Measurements from ENCODE around the gene TMEM244. TPM values are rescaled to one million over a fixed set of nuclear protein-coding genes. Genes with fewer than 3 reads are reported as not detected.

TMEM244 gene
- total and polyA plus RNA-seq, 9 of the 15 experiments (the other 6 are each of a cell fraction or from before 2014, with no cell fraction given): not detected

DNA sequence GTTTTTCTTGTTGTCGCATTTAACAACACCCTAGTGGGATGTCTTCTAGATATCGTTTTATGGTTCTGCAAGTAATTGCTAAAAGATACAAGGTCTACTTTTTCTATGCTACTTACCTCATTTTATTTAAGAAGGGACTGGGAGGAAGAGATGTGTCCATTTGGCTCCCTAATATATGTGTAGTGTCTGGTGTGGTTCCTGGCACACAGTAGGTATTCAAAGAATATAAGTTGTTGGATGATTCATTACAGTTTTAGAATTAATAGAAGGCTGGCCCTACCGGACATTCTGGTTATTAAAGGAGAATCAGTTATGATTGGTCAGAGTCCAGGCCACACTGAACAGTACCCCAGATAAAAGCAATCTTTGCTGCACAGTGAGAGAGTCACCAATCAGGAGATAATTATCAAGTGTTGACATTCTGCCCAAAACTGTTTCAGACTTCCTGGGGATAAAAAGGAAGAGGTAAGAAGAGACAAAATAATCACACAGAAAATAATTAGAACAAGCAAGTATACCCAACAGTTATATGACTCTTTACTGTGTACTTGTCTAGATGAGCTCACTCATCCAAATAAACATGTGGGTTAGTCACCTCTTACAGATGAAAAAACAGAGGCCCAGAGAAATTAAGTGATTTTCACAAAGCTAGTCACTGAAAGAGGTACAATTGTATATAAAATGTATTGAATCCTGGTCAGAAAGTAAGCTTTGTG is 7.0 kb downstream of the TMEM244 start (continued):
- TF ChIP-seq, protein P1, sequence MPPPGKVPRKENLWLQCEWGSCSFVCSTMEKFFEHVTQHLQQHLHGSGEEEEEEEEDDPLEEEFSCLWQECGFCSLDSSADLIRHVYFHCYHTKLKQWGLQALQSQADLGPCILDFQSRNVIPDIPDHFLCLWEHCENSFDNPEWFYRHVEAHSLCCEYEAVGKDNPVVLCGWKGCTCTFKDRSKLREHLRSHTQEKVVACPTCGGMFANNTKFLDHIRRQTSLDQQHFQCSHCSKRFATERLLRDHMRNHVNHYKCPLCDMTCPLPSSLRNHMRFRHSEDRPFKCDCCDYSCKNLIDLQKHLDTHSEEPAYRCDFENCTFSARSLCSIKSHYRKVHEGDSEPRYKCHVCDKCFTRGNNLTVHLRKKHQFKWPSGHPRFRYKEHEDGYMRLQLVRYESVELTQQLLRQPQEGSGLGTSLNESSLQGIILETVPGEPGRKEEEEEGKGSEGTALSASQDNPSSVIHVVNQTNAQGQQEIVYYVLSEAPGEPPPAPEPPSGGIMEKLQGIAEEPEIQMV (tag; conservative IDR thresholded peaks at IDR 0.05; ENCODE audit: low read depth): no peak
- no peak for TF ChIP-seq CBX2 (IDR thresholded peaks at IDR 0.05; ENCODE audit: insufficient read depth, low read length, poor library complexity, severe bottlenecking)
- TF ChIP-seq NCOA1 (IDR thresholded peaks at IDR 0.05; ENCODE audit: low read depth): no peak
- TF ChIP-seq, protein P2, sequence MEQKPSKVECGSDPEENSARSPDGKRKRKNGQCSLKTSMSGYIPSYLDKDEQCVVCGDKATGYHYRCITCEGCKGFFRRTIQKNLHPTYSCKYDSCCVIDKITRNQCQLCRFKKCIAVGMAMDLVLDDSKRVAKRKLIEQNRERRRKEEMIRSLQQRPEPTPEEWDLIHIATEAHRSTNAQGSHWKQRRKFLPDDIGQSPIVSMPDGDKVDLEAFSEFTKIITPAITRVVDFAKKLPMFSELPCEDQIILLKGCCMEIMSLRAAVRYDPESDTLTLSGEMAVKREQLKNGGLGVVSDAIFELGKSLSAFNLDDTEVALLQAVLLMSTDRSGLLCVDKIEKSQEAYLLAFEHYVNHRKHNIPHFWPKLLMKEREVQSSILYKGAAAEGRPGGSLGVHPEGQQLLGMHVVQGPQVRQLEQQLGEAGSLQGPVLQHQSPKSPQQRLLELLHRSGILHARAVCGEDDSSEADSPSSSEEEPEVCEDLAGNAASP (IDR thresholded peaks at IDR 0.05): no peak
- TF ChIP-seq, protein P3, sequence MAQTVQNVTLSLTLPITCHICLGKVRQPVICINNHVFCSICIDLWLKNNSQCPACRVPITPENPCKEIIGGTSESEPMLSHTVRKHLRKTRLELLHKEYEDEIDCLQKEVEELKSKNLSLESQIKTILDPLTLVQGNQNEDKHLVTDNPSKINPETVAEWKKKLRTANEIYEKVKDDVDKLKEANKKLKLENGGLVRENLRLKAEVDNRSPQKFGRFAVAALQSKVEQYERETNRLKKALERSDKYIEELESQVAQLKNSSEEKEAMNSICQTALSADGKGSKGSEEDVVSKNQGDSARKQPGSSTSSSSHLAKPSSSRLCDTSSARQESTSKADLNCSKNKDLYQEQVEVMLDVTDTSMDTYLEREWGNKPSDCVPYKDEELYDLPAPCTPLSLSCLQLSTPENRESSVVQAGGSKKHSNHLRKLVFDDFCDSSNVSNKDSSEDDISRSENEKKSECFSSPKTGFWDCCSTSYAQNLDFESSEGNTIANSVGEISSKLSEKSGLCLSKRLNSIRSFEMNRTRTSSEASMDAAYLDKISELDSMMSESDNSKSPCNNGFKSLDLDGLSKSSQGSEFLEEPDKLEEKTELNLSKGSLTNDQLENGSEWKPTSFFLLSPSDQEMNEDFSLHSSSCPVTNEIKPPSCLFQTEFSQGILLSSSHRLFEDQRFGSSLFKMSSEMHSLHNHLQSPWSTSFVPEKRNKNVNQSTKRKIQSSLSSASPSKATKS (CRISPR knock-in tag; IDR thresholded peaks at IDR 0.05): no peak
- TF ChIP-seq, protein P4, sequence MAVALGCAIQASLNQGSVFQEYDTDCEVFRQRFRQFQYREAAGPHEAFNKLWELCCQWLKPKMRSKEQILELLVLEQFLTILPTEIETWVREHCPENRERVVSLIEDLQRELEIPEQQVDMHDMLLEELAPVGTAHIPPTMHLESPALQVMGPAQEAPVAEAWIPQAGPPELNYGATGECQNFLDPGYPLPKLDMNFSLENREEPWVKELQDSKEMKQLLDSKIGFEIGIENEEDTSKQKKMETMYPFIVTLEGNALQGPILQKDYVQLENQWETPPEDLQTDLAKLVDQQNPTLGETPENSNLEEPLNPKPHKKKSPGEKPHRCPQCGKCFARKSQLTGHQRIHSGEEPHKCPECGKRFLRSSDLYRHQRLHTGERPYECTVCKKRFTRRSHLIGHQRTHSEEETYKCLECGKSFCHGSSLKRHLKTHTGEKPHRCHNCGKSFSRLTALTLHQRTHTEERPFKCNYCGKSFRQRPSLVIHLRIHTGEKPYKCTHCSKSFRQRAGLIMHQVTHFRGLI (CRISPR knock-in tag; IDR thresholded peaks at IDR 0.05): no peak
- TF ChIP-seq SIN3B (IDR thresholded peaks at IDR 0.05; ENCODE audit: low read depth): no peak
- peak; percentile 42; the same call in 1 of the 2 replicates for TF ChIP-seq HDAC2 (IDR thresholded peaks at IDR 0.05)
- TF ChIP-seq TBL1XR1 (IDR thresholded peaks at IDR 0.05; ENCODE audit: low read length in 2 of 2): peak in 1 of 2 experiments; percentile 75; a peak in 2 of 4 replicates
- TF ChIP-seq, protein P5, sequence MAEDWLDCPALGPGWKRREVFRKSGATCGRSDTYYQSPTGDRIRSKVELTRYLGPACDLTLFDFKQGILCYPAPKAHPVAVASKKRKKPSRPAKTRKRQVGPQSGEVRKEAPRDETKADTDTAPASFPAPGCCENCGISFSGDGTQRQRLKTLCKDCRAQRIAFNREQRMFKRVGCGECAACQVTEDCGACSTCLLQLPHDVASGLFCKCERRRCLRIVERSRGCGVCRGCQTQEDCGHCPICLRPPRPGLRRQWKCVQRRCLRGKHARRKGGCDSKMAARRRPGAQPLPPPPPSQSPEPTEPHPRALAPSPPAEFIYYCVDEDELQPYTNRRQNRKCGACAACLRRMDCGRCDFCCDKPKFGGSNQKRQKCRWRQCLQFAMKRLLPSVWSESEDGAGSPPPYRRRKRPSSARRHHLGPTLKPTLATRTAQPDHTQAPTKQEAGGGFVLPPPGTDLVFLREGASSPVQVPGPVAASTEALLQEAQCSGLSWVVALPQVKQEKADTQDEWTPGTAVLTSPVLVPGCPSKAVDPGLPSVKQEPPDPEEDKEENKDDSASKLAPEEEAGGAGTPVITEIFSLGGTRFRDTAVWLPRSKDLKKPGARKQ (CRISPR knock-in tag; IDR thresholded peaks at IDR 0.05): no peak
- no peak for TF ChIP-seq ZNF12 (CRISPR knock-in tag; IDR thresholded peaks at IDR 0.05)
- TF ChIP-seq, protein P6, sequence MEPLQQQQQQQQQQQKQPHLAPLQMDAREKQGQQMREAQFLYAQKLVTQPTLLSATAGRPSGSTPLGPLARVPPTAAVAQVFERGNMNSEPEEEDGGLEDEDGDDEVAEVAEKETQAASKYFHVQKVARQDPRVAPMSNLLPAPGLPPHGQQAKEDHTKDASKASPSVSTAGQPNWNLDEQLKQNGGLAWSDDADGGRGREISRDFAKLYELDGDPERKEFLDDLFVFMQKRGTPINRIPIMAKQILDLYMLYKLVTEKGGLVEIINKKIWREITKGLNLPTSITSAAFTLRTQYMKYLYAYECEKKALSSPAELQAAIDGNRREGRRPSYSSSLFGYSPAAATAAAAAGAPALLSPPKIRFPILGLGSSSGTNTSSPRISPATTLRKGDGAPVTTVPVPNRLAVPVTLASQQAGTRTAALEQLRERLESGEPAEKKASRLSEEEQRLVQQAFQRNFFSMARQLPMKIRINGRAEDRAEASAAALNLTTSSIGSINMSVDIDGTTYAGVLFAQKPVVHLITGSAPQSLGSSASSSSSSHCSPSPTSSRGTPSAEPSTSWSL (CRISPR knock-in tag; IDR thresholded peaks at IDR 0.05; ENCODE audit: borderline replicate concordance): no peak
- TF ChIP-seq, protein P7, sequence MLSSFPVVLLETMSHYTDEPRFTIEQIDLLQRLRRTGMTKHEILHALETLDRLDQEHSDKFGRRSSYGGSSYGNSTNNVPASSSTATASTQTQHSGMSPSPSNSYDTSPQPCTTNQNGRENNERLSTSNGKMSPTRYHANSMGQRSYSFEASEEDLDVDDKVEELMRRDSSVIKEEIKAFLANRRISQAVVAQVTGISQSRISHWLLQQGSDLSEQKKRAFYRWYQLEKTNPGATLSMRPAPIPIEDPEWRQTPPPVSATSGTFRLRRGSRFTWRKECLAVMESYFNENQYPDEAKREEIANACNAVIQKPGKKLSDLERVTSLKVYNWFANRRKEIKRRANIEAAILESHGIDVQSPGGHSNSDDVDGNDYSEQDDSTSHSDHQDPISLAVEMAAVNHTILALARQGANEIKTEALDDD (IDR thresholded peaks at IDR 0.05): peak; percentile 79
- no peak for TF ChIP-seq ZNF445 (CRISPR knock-in tag; IDR thresholded peaks at IDR 0.05; ENCODE audit: low read depth)
- 0 out of 2 replicates have a peak, but pooled peaks have one; percentile 10 for TF ChIP-seq ZNF766 (CRISPR knock-in tag; conservative IDR thresholded peaks at IDR 0.05)

Measured in K562 (cell line).